H1 (cell line): ENCODE results near the gene TNS1. TPM values are rescaled to one million over a fixed set of nuclear protein-coding genes. Genes with fewer than 3 reads are reported as not detected.

Experiments used
- GTF2F1 ChIP-seq: IDR thresholded peaks from 2 replicates; pipeline ENCODE4 v1.6.1; 2012; ENCODE audit warnings: low read depth, low read length, improper control_type of control experiment, borderline replicate concordance
- polyA plus RNA-seq, 7 experiments: library from polyadenylated mRNA; depleted of rRNA in 3 of 7; stranded (reverse) in 5 of 7; unstranded in 2 of 7; fragments of >200 nt in 5 of 7; fragments of 200-250 nt in 2 of 7; gene quantifications; 1 replicate in 5 of 7; 2 replicates in 1 of 7; 4 replicates in 1 of 7; pipeline versions ENCODE4 v1.2.1 to v1.2.3, GENCODE V29; 2011 to 2013; ENCODE audit warnings: missing spikeins in 2 of 7, mixed read lengths in 2 of 7
- total RNA-seq: library from RNA; stranded (reverse); fragmentation: NEBNext Ultra II Directional; extraction: Animal tissue kit (Norgen Biotek cat#: 25700); gene quantifications from 2 replicates; pipeline ENCODE4 v1.2.1, GENCODE V29; 2021

The TNS1 gene
- total and polyA plus RNA-seq, 2 of the 8 experiments (the other 6 are each of a cell fraction or from before 2014, with no cell fraction given) = 1.5 to 5.1 TPM

DNA sequence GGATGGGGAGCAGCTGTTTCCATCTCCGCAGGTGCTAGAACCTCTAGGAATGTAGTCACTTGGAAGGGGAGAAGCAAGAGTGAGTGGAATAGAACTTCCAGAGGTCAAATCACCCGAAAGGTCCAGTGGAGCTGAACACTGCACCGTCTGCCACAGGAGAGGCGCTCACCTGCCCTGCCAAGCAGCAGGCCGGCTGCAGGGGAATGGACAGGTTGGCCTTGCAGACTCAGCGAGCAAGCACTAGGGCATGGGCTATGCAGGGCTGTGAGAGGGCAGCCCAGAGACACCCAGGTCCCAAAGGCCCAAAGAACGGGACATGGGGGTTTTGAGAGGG, 214.2 kb downstream of the TNS1 start (continued):
- TF ChIP-seq GTF2F1 = no peak
